Measurements from ENCODE around the gene KRTAP4-2. TPM values are rescaled to one million over a fixed set of nuclear protein-coding genes. Genes with fewer than 3 reads are reported as not detected.
"Not testable (repeated sequence)": the region's sequence is repeated elsewhere in the genome, so short reads cannot be mapped to it uniquely, and the experiment has no call there.

Gene KRTAP4-2
- total RNA-seq, 3 donors from 2014 or later (not counting 1 experiment from before 2014, with no cell fraction given), result not detected

- Histone ChIP-seq H3K27me3 (ENCODE audit: control insufficient read depth, insufficient read depth, low read length) (peaks cover 14% of the 10 kb centered on the region), H3K27ac (ENCODE audit: low read length) (no peak within 1 kb of the TSS), H3K4me3 (ENCODE audit: low read length) (no peak within 1 kb of the TSS), H3K36me3 (ENCODE audit: control insufficient read depth, insufficient read depth, low read length) (no peaks in the 10 kb centered on the region), H3K4me1 (ENCODE audit: control insufficient read depth, insufficient read depth, low read length) (no peaks in the 10 kb centered on the region), H3K9me3 (ENCODE audit: control insufficient read depth, insufficient read depth, low read length) (no peaks in the 10 kb centered on the region)
- 92% methylated on average over 1 of the region's 1 CpG for WGBS (ENCODE audit: insufficient coverage)
- DNase-seq (no peak), ATAC-seq (no peak)
- Mint-ChIP-seq H3K27ac (no peak within 1 kb of the TSS), H3K27me3 (ENCODE audit: low read depth in 2 of 2) (peaks cover 25 to 50% of the 10 kb centered on the region in 2 donors), H3K36me3 (no peaks in the 10 kb centered on the region), H3K4me1 (no peaks in the 10 kb centered on the region), H3K9me3 (no peaks in the 10 kb centered on the region), H3K4me3 (no peak within 1 kb of the TSS)
- TF ChIP-seq CTCF (IDR thresholded peaks at IDR 0.05), result no peak
- intact Hi-C loops (cut with micrococcal nuclease), result no loop called here
Observed at GRCh38 chr17:41160648-41161047, 17.4 kb downstream of the KRTAP4-2 start, which contains the start of gene KRTAP4-4. Gene KRTAP4-4 (minus strand): TSS chr17:41160748. CDS start chr17:41160691, 57 bp downstream.

GRCh38 chr17:41160190-41160589 is 17.8 kb downstream of the KRTAP4-2 start:
- H3K9me3 Mint-ChIP-seq; H3K4me1 Mint-ChIP-seq; H3K36me3 ChIP-seq (ENCODE audit: control insufficient read depth, insufficient read depth, low read length); H3K4me3 Mint-ChIP-seq; H3K4me3 ChIP-seq (ENCODE audit: low read length); H3K27ac ChIP-seq (ENCODE audit: low read length); H3K9me3 ChIP-seq (ENCODE audit: control insufficient read depth, insufficient read depth, low read length); H3K4me1 ChIP-seq (ENCODE audit: control insufficient read depth, insufficient read depth, low read length); H3K36me3 Mint-ChIP-seq; H3K27ac Mint-ChIP-seq; DNase-seq; intact Hi-C loops (cut with micrococcal nuclease); ATAC-seq: not testable (repeated sequence)
- peaks cover 25 to 55% of the 10 kb centered on the region in 2 donors for H3K27me3 Mint-ChIP-seq (ENCODE audit: low read depth in 2 of 2)
- 93% methylated on average over 3 of the region's 3 CpGs for WGBS (ENCODE audit: insufficient coverage)
- peaks cover 16% of the 10 kb centered on the region for H3K27me3 ChIP-seq (ENCODE audit: control insufficient read depth, insufficient read depth, low read length)

GRCh38 chr17:41153856-41154255 is 24.2 kb downstream of the KRTAP4-2 start:
- Mint-ChIP-seq H3K27me3 (ENCODE audit: low read depth in 2 of 2) (peaks cover 39 to 49% of the 10 kb centered on the region in 2 donors), H3K4me3 (no peak overlapping the region), H3K4me1 (no peaks in the 10 kb centered on the region), H3K27ac (no peak overlapping the region), H3K9me3 (no peaks in the 10 kb centered on the region), H3K36me3 (no peaks in the 10 kb centered on the region)
- Histone ChIP-seq H3K4me3 (ENCODE audit: low read length) (no peak overlapping the region), H3K36me3 (ENCODE audit: control insufficient read depth, insufficient read depth, low read length) (no peaks in the 10 kb centered on the region), H3K27ac (ENCODE audit: low read length) (no peak overlapping the region), H3K4me1 (ENCODE audit: control insufficient read depth, insufficient read depth, low read length) (no peaks in the 10 kb centered on the region), H3K27me3 (ENCODE audit: control insufficient read depth, insufficient read depth, low read length) (peaks cover 16% of the 10 kb centered on the region), H3K9me3 (ENCODE audit: control insufficient read depth, insufficient read depth, low read length) (no peaks in the 10 kb centered on the region)
- WGBS (ENCODE audit: insufficient coverage), result 37% methylated on average over 2 of the region's 2 CpGs
- intact Hi-C loops (cut with micrococcal nuclease), result no loop called here
- DNase-seq, result no peak
- TF ChIP-seq CTCF (IDR thresholded peaks at IDR 0.05), result no peak
- no peak for ATAC-seq

GRCh38 chr17:41151525-41151924 is 26.5 kb downstream of the KRTAP4-2 start:
- no peak overlapping the region for H3K4me3 ChIP-seq (ENCODE audit: low read length)
- Mint-ChIP-seq H3K36me3 (no peaks in the 10 kb centered on the region), H3K27ac (no peak overlapping the region), H3K27me3 (ENCODE audit: low read depth in 2 of 2) (peaks cover 26 to 37% of the 10 kb centered on the region in 2 donors), H3K4me3 (no peak overlapping the region), H3K4me1 (no peaks in the 10 kb centered on the region), H3K9me3 (no peaks in the 10 kb centered on the region)
- ATAC-seq (no peak), DNase-seq (no peak)
- H3K27me3 ChIP-seq (ENCODE audit: control insufficient read depth, insufficient read depth, low read length), result peaks cover 5% of the 10 kb centered on the region
- H3K9me3 ChIP-seq (ENCODE audit: control insufficient read depth, insufficient read depth, low read length), result no peaks in the 10 kb centered on the region
- H3K27ac ChIP-seq (ENCODE audit: low read length), result no peak overlapping the region
- H3K4me1 ChIP-seq (ENCODE audit: control insufficient read depth, insufficient read depth, low read length), result no peaks in the 10 kb centered on the region
- no peak for TF ChIP-seq CTCF (IDR thresholded peaks at IDR 0.05)
- H3K36me3 ChIP-seq (ENCODE audit: control insufficient read depth, insufficient read depth, low read length), result no peaks in the 10 kb centered on the region
- intact Hi-C loops (cut with micrococcal nuclease), result no loop called here
- 60% methylated on average over 1 of the region's 2 CpGs for WGBS (ENCODE audit: insufficient coverage)

Data from natural killer cell (primary cell).